ENCODE results near the gene IP6K1. TPM values are rescaled to one million over a fixed set of nuclear protein-coding genes. Genes with fewer than 3 reads are reported as not detected.
"Not testable (repeated sequence)": the region's sequence is repeated elsewhere in the genome, so short reads cannot be mapped to it uniquely, and the experiment has no call there.

The IP6K1 gene
- total RNA-seq, 1 experiment from 2014 or later: 13.3 TPM

DNA sequence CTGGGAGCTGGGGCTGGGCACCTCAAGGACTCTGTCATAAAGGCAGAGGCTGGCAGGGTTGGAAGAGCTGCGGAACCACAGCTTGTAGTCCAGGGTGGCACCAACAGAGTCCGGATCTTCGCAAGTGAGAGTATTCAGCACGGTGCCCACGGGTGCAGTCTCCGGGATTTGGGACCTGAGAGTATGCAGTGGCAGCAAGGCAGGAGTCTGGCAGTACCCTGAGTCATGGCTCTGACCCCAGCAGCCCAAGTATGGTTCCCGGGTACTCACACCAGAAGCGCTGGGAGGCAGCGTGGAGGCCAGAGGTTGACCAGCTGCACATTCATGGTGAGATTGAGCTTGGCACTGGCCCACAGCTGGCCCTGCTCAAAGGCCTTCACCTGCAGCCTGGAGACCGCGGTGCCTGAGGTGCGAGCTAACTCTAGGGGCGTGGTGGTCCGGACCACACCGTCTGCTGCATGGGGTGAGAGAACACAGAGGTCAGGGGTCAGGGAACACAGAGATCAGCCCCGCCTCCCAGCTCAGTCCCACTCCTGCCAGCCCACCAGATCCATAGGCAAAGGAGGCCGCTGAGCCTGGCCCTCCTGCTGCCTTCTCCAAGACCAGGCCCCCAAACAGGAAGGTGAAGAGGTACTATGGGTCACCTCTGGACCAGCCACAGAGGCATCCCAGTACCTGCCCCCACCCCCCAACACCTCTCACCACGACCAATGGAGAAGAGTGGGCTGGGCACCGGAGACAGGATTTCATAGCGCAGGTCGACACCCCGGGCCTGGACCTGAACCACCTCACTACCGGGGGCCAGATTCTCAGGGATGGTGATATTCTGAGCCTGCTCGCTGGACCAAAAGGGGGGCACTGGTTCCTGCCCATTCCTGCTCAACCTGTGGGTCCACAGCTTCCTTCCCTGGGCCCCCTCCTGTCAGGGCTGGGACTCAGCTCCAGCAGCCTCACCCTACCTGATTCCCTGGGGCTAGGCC is 8.9 kb upstream of the IP6K1 start:
- no peak for DNase-seq (ENCODE audit: extremely low read depth, low read depth)

DNA sequence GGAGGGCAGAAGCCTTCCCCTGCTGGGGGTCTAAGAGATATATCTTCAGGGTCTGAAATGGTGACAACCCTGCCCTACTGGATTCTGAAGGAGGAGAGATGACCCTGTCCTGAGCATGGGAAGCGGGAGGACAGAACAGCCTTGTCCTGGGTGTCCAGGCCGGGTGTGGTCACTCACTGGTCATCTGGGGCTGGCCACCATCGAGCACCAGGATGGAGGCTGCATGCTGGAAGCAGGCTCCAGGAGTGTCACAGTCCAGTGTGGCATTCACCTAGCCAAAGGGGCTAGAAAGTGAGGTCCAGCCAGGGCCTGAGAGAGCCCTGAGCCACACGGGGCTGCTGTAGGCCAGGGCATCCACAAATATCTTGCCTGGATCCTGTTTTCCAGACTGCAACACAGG is 8.1 kb upstream of the IP6K1 start:
- DNase-seq (ENCODE audit: extremely low read depth, low read depth): no peak

DNA sequence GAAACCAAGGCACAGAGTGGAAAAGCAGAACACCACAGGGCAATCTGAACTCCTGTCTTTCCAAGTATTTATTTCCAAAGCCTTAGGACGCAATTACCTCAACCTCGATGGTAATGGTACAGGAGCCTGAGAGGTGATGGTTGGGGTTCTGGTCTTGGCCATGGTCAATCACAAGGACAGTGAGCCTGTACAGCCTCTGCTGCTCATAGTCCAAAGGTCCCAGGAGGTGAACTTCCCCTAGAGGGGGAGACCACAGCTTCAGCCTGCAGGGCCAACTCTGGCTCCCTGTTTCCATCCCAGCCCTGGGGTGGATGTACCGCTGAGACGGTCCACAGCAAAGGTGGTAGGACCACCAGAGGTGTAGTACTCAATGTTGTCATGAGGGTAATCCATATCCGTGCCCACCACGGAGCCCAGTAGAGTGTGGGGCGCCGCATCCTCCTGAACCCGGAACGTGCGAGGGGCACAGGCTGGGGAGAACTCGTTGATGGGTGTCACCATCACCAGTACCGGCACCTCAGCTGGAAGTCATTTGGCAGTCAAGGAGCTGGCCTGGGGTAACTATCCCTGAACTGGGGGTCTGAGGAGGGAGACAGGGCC is 7.2 kb upstream of the IP6K1 start:
- no peak for DNase-seq (ENCODE audit: extremely low read depth, low read depth)

DNA sequence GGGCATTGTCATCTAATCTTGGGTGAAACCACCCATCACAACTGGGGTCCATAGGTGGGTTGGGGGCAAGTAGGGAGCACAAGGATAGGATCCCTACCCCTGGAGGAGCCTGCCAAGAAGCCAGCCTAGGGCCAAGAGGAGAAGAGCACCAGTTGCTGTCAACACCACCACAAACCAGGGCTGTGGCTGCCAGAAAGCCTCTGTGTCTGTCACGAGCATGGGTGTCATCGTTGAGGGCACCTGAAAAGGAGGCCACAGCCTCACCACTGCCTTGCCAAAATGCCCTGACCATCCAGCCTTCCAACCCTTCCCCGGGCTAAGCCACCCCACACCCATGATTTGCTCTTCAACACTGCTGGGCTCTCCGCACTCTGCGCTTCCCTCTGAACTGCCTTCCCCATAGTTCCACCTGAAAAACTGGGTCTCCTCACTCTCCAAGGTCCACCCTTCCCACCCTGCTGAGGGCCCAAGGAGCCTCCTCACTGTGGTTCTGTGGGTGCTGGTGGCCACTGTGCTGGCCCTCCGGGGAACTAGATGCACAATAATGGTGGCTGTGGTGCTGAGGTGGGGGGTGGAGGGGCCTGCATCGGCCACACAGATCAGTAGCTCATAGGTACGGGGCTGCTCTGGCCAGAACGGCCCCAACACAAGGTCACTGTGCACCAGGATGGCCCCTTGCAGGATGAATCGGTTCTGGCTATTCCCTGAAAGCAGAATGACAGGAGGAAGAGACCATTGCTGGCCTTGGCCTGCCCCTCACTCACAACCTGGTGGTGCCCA is 6.2 kb upstream of the IP6K1 start:
- DNase-seq (ENCODE audit: extremely low read depth, low read depth): no peak

DNA sequence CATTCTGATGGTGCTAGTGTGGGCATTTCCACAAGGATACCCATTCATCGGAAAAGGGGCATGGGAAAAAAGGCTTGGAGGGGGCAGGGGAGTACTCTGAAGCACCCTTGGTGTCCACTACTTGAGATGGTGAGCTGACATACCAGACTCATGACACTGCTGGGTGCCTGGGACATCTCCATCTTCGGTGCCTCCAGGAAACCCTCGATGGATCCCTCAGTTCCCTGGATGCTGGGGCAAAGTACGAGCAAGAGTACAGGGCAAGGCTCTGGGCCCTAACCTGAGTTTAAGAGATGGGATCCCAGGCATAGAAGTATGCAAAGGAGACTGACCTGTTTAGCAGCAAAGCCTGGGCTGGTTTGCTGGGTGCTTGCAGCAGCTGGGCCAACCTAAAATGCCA is 5.2 kb upstream of the IP6K1 start:
- DNase-seq (ENCODE audit: extremely low read depth, low read depth): no peak

DNA sequence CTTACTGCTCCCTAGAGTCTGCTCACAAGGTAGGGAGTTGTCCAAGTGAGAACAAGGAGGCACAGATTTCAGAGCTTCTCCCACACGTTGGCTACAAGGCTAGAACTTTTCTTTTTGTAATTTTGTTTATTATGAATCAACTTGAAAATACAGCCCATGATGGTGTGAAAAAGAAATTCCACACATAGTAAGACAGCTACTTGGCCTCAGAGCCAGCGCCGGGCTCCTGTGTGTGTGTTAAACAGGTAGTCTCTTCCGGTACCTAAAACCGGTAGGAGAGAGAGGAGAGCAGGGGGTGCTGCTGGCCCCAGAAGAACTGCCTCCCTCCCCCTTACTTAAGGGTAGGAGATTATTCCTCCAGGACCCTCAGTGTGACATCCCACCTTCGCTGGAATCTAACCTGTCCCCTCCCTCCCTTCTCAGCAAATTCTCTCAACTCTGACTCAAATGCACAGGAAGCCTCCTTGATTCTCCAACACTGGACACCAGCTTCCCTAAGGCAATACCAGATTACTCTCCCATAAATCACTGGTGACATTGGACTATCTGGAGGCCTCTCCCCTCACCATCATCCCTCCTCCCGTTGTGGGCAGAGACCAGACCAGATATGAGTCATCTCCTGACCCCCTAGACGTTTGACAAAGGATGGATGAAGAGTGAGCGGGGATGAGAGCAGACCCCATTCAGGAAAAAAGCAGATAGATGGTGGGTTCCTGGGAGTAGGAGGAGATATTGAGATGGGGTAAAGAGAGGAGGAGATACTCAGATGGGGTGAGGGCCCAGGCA is 4.5 kb upstream of the IP6K1 start:
- DNase-seq (ENCODE audit: extremely low read depth, low read depth): no peak

DNA sequence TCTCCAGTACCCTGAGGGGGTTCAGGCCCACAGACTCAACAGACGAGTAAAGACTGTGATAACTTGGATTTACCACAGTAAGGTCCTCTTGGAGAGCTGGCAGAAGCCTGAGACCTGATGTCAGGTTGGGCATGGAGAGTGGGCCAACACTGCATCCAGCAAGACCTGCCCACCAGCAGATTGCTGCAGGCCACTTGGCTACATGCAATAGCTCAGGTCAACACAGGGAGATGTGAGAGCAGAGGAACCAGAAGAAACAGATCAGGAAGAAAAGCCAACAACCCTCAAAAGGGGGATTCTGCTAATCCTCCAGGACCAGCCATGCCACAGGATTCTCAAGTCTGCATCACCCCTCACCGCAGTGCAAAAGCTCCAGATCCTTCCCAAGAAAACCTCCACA is 1.7 kb upstream of the IP6K1 start:
- DNase-seq (ENCODE audit: extremely low read depth, low read depth): no peak

DNA sequence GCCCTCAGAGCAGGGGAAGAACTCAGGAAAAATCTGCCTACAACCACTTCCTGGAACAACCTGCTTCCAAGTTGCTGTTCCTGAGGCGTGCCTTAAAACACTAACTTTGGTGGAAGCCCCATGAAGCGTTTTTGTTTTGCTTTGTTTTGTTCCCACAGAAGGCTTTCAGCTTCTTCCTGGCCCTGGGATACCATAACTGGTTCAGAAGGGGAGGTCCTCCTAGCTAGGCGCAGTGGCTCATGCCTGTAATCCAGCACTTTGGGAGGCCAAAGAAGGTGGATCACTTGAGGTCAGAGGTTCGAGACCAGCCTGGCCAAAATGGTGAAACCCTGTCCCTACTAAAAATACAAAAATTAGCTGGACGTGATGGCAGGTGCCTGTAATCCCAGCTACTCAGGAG is 1.2 kb upstream of the IP6K1 start:
- DNase-seq (ENCODE audit: extremely low read depth, low read depth): no peak

DNA sequence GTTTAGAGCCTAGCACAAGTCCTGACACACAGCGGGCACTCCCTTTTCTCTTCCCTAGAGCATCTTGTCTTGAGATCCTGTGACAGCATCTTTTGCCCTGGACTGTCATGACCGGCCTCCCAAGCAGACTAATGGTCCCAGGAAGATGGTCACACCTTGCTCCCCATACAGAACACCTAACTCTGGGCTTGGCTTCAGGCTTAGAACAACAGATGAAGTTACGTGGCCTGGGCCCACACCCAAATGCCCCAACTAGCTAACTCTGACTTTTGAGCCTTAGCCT is 781 bp upstream of the IP6K1 start:
- no peak for DNase-seq (ENCODE audit: extremely low read depth, low read depth)

DNA sequence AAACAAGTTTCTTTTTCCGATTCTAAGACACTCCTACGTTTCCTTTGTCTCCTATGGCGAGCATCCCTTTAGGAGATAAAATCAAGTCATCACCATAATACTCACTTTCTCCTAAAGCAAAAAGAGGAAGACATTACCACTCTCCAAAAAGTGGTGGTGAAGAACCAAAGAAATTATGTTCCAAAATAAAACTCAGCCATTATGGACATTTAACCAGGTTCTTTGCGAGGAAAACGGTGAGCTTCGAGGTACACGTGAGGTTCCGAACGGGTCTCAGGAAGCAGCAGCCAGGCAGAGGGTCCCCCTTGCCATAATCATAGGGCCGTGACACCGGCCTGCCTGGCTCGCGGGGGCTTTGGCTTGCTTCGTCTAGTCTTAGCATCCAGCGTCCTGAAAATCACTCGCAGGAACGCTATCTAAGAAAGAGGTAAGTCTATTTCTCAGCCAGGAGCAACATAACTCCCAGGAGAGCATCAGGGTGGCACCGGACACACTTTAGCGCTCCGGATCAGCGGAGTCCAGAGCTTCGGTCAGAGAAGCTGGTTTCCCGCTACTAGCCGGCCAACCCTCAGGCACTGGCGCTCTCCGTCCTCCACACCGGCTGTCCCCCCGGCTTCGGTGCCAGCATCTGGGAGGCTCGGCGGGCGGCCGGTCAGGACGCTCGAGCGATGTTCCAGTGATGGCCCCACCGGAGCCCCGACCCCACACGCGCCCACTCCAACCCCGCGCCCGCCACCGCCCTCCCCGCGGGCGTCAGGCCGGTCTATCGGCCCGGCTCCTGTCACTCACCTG is 581 bp downstream of the IP6K1 start:
- no peak for DNase-seq (ENCODE audit: extremely low read depth, low read depth)

DNA sequence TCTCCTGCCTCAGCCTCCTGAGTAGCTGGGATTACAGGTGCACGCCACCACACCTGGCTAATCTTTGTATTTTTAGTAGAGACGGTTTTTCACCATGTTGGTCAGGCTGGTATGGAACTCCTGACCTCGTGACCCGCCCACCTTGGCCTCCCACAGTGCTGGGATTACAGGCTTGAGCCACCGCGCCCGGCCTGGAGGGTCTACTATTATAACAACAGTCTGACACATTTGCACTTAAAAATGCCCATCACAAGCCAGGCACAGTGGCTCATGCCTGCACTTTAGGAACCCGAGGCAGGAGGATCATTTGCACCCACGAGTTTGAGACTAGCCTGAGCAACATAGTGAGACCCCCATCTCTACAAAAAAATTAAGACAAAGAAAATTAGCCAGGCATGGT is 4.1 kb downstream of the IP6K1 start:
- not testable (repeated sequence) for DNase-seq (ENCODE audit: extremely low read depth, low read depth)

DNA sequence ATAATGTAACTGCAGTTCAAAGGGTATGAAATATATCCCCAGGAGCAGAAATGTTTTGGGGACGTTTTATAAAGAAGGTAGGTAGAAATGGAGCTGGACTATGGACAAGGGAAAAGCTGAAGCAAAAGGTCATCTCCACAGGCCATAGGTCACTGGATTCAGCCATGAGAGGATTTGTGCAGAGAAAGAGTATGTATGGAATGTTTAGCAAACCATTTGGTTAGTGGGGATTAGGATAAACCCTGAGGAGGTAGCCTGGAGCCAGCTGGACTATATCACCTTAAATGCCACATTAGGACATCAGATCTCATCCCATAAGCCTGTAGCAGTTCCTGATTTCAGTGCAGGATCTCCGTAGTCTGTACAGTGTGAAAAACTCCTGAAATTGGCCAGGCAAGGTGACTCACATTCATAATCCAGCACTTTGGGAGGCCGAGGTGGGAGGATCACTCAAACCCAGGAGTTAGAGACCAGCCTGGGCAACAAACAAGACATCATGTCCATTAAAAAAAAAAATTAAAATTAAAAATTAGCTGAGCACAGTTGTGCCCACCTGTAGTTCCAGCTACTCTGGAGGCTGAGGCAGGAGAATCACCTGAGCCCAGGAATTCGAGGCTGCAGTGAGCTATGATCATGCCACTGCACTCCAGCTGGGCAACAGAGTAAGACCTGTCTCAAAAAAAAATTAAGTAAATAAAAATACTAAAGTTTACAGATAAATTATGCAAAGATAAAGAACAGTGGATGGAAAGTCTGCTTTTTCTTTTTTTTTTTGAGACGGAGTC is 4.7 kb downstream of the IP6K1 start:
- no peak for DNase-seq (ENCODE audit: extremely low read depth, low read depth)

DNA sequence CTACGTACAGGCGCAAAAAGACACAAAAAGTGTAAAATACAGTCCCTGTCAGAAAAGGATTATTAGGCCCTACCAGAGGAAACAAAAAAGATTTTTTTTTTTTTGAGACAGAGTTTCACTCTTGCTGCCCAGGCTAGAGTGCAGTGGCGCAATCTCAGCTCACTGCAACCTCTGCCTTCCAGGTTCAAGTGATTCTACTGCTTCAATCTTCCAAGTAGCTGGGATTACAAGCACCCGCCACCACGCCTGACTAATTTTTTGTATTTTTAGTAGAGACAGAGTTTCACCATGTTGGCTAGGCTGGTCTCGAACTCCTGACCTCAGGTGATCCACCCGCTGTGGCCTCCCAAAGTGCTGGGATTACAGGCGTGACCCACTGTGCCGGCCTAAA is 5.4 kb downstream of the IP6K1 start:
- DNase-seq (ENCODE audit: extremely low read depth, low read depth): not testable (repeated sequence)

DNA sequence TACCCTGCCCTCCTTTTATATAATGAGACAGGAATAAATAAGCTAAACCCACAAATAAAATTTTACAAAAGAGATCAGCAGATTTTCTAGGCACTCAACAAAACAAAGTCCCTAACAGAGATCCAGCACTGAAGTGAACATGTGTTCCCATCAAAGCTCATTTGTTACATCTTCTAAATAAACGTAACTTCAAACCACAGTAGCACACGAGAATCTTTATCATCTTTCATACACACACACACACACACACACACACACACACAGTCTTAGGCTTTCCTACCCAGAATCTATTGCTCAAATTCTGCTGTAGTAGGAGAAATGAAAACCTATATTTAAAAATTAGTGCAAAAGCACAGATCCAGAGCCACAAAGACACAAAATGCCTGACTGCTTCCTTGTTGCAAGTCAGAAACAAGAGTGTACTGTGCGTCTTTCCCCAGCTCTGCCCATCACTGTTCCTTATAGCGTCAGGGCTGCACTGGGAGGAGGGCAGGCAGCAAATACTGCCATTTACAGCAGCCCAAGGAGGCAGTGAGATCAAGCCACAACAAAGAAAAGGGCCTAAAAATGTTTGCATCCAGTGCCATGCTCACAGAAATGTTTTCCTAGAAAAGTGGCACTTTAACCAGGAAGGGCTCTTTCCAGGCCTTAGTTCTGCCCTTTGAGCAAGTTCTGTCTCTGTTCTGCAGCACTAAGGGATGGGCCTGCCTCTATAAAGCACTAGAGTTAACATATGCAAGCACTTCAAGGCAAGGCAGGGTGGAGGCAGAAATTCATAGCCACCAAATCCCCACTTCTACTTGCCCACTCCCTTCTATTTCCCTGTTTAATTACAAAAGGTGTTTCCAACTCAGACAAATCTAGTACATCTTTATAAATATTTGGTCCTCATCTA is 6.0 kb downstream of the IP6K1 start:
- DNase-seq (ENCODE audit: extremely low read depth, low read depth): no peak

DNA sequence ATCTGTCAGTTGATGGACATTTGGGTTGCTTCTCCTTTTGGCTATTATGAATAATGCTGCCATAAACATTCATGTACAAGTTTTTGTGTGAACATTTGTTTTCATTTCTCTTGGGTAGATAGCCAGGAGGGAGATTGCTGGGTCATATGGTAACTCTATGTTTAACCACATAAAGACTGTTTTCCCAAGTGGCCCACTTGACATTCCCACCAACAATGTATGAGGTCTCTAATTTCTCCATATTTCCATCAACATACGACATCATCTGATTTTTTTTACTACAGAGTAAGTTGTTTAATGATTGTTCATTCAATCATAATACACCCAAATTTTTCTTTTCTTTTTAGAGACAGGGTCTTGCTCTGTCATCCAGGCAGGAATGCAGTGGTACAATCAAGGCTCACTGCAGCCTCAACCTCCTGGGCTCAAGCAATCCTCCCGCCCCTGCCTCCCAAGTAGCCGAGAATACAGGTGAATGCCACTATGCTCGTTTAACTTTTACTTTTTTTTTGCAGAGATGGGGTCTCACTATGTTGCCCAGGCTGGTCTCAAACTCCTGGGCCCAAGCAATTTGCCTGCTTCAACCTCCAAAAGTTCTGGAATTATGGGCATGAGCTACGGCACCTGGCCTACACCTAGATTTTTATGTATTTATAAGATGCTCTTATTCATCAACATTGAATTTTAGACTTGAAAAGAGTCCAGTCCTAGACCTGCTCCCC is 6.8 kb downstream of the IP6K1 start:
- DNase-seq (ENCODE audit: extremely low read depth, low read depth): no peak

DNA sequence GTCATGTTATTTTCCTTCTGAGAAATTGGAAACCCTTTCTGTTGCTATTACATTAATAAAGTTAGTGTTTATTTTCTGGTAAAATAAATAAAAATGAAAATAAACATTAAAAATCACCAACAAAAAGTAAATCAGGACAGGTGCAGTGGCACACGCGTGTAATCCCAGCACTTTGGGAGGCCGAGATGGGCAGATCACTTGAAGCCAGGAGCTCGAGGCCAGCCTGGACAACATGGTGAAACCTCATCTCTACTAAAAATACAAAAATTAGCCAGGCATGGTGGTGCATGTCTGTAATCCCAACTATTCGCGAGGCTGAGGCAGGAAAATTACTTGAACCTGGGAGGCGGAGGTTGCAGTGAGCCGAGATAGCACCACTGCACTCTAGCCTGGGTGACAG is 10.2 kb downstream of the IP6K1 start:
- DNase-seq (ENCODE audit: extremely low read depth, low read depth): not testable (repeated sequence)

DNA sequence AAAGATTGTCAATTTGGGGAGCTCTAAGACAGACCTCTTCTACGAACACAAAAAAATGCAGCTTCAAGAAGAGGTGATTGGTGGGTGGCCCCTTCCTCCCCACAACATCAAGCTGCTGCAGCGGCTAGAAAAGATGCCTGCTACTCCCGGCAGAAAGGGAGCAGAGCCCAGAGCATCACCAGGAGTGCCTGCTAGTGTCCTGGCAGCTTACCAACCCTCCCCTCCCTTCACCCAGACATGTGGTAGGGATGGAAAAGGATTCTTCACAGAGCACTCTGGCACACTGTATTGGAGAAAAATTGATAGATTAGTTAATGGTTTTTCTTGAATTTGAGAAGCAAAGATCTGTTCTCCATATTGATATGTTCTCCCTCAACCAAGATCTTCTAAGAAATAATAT is 10.8 kb downstream of the IP6K1 start:
- no peak for DNase-seq (ENCODE audit: extremely low read depth, low read depth)

DNA sequence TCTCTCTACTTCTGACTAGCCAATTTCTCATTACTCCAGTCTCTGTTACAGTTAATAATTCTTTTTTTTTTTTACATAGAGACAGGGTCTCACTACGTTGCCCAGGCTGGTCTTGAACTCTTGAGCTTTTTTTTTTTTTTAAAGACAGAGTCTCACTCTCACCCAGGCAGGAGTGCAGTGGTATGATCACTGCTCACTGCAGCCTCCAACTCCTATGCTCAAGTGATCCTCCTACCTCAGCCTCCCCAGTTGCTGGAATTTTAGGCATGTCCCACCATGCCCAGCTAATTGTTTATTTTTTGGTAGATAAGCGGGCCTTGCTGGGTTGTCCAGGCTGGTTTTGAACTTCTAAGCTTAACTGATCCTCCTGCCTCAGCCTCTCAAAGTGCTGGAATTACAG is 13.6 kb downstream of the IP6K1 start:
- no peak for DNase-seq (ENCODE audit: extremely low read depth, low read depth)
